Measurements from ENCODE around the gene GAS2L1.

The GAS2L1 gene

GRCh38 chr22:29275167-29275566 is 31.3 kb upstream of the GAS2L1 start:
- no peak for DNase-seq (ENCODE audit: low read depth, low spot score)

- DNase-seq (ENCODE audit: low read depth, low spot score) = no peak
Observed at GRCh38 chr22:29275819-29276565, 30.5 kb upstream of the GAS2L1 start.

GRCh38 chr22:29277927-29278326 is 28.5 kb upstream of the GAS2L1 start:
- DNase-seq (ENCODE audit: low read depth, low spot score) = no peak

GRCh38 chr22:29284196-29284595 is 22.3 kb upstream of the GAS2L1 start:
- no peak for DNase-seq (ENCODE audit: low read depth, low spot score)

GRCh38 chr22:29288837-29289236 is 17.6 kb upstream of the GAS2L1 start:
- no peak for DNase-seq (ENCODE audit: low read depth, low spot score)

GRCh38 chr22:29290061-29290460 is 16.4 kb upstream of the GAS2L1 start:
- DNase-seq (ENCODE audit: low read depth, low spot score) = no peak

GRCh38 chr22:29291215-29291614 is 15.2 kb upstream of the GAS2L1 start:
- no peak for DNase-seq (ENCODE audit: low read depth, low spot score)

GRCh38 chr22:29292379-29292778 is 14.1 kb upstream of the GAS2L1 start:
- DNase-seq (ENCODE audit: low read depth, low spot score) = no peak

GRCh38 chr22:29298641-29299040 is 7.8 kb upstream of the GAS2L1 start:
- no peak for DNase-seq (ENCODE audit: low read depth, low spot score)

- DNase-seq (ENCODE audit: low read depth, low spot score) = no peak
Observed at GRCh38 chr22:29299136-29299900, 7.1 kb upstream of the GAS2L1 start.

GRCh38 chr22:29300467-29300806 is 6.0 kb upstream of the GAS2L1 start:
- DNase-seq (ENCODE audit: low read depth, low spot score) = no peak

- no peak for DNase-seq (ENCODE audit: low read depth, low spot score)
Observed at GRCh38 chr22:29300807-29301601, 5.4 kb upstream of the GAS2L1 start.

- no peak for DNase-seq (ENCODE audit: low read depth, low spot score)
Observed at GRCh38 chr22:29301716-29302401, 4.6 kb upstream of the GAS2L1 start.

- DNase-seq (ENCODE audit: low read depth, low spot score) = no peak
Observed at GRCh38 chr22:29302402-29302680, 4.1 kb upstream of the GAS2L1 start.

GRCh38 chr22:29302681-29303465 is 3.6 kb upstream of the GAS2L1 start:
- no peak for DNase-seq (ENCODE audit: low read depth, low spot score)

- no peak for DNase-seq (ENCODE audit: low read depth, low spot score)
Observed at GRCh38 chr22:29305836-29306174, 645 bp upstream of the GAS2L1 start.

GRCh38 chr22:29306835-29307595 is 565 bp downstream of the GAS2L1 start:
- peak; percentile 92 for DNase-seq (ENCODE audit: low read depth, low spot score)

GRCh38 chr22:29307596-29308147 is 1.2 kb downstream of the GAS2L1 start:
- no peak for DNase-seq (ENCODE audit: low read depth, low spot score)

GRCh38 chr22:29308148-29308790 is 1.8 kb downstream of the GAS2L1 start:
- DNase-seq (ENCODE audit: low read depth, low spot score) = no peak

- peak; percentile 76 for DNase-seq (ENCODE audit: low read depth, low spot score)
Observed at GRCh38 chr22:29308791-29309262, 2.4 kb downstream of the GAS2L1 start.
